GM19468 (cell line): ENCODE results near the gene IQSEC1.

ENCODE experiments used
- ATAC-seq: cut with Tn5 transposase; IDR thresholded peaks from one replicate; pipeline ENCODE4 v1.9.1; 2021; ENCODE audit warnings: mild to moderate bottlenecking, moderate library complexity, moderate number of reproducible peaks; ENCODE audit not compliant: unreplicated experiment; ENCODE audit errors: extremely low read depth

Gene IQSEC1

DNA sequence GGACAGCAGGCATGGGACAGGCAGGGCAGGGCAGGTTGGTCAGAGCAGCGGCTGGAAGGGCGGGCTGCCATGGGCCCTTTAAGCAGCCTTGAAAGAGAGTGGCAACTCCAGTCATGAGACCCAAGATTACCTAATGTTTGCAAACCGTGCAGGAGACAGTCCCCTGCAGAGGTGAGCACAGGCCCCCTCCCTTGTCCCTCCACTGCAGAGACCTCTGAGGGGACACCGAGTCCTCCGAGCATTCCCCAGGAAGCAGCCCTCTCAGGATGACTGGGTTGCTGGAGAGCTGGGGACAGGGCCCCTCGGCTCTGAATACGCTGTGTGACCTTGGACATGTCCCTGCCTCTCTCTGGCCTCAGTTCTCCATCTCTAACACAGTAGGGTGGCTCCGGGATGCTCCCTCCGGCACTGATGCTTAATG is 81.4 kb downstream of the IQSEC1 start:
- no peak for ATAC-seq

GRCh38 chr3:12991481-12991837 is 81.8 kb downstream of the IQSEC1 start:
- no peak for ATAC-seq

GRCh38 chr3:12990781-12991480 is 82.3 kb downstream of the IQSEC1 start:
- no peak for ATAC-seq

DNA sequence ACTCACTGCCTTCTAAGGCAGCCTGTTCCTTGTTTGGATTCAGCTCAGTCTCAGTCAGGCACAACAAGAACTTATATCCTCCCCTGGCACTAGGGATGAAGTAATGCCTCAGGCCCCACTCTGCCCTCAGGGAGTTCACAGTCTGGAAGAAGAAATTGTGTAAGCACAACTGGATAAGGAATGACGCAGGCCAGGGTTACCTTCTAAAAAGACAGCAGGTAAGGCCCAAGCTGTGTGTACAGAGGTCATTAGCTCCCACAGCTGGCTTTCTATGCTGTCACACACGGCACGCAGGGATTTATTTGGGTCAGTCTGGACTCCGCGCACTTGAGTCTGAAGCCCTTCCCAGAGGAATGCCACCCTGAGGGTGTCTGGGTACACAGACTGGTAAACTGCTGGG is 82.9 kb downstream of the IQSEC1 start:
- ATAC-seq = no peak

- ATAC-seq = no peak
Measured at GRCh38 chr3:12988728-12989454, 84.3 kb downstream of the IQSEC1 start.

DNA sequence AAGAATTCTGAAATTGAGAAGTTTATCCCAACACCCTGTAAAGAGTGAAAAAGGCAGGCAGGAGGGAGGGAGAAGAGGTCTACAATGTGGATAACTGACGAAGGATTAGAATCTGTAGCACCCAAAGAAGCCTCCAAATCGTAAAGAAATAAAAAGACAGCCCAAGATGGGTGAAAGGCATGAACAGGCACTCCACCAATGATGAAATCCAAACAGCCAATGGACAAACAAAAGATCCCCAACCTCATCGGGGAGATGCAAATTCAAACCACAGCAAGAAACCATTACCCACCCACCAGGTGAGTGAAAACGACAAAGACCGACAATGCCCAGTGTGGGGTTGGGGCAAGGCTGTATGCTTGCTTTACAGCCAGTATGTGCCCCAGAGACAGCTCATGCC is 85.6 kb downstream of the IQSEC1 start:
- no peak for ATAC-seq

DNA sequence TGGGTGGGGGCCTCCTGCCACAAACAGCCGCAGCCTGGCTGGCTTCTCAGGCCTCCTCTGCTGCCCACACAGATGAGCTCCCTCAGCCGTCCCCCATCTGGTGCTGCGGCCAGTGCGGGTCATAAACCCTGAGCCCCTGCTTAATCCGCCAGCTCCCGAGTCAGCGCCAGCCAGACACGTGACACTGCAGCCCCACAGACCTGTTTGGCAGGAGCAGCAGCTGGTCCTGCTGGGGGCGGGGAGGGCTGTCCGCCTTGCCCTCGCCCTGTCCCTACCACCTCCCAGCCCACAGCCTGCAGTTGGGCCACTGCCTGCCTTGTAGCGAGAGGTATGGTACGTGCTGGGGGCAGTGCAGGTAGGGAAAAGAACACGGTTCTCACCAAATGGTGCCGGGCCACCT is 86.2 kb downstream of the IQSEC1 start:
- ATAC-seq = no peak

- ATAC-seq = no peak
Measured at GRCh38 chr3:12986521-12986920, 86.7 kb downstream of the IQSEC1 start.

GRCh38 chr3:12986031-12986430 is 87.2 kb downstream of the IQSEC1 start:
- ATAC-seq = no peak

GRCh38 chr3:12985148-12985547 is 88.1 kb downstream of the IQSEC1 start:
- no peak for ATAC-seq

DNA sequence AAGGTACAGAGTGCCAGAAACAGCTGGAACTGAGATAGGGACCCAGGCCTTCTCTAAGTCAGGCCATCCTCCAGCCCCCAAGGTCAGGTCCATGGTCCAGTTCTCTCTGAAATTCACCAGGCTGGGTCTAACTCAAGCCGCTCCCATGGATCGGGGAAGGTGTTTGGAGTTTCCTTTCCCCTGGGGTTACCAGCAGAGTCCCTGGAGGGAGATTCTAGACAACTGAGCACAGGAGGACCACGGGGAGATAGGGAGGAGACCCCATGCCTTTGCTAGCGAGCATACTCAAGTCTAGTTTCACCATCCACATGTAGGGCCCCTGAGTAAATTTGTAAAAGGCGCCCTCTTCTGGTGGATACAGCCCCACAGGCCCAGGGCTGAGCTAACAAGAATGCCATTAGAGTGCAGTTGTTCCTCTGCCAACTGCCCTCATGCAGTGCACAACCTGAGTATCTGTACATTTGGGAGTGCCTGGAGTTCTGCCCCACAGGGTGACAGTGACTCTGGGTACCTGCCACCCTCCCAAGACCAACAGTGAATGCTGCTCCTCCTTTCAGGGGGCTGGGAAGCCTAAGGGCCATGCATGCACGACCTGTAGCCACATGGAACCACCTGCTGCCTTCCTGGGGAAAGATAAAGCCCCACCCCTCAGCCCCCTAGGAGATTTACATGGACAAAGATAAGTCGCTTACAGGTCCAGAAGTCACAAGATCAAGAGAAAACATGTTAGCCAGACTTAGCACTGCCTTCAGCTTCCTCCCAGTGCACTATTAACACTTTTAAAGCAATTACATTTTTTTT is 89.0 kb downstream of the IQSEC1 start:
- ATAC-seq = no peak

- ATAC-seq = no peak
Measured at GRCh38 chr3:12983319-12983718, 89.9 kb downstream of the IQSEC1 start.

DNA sequence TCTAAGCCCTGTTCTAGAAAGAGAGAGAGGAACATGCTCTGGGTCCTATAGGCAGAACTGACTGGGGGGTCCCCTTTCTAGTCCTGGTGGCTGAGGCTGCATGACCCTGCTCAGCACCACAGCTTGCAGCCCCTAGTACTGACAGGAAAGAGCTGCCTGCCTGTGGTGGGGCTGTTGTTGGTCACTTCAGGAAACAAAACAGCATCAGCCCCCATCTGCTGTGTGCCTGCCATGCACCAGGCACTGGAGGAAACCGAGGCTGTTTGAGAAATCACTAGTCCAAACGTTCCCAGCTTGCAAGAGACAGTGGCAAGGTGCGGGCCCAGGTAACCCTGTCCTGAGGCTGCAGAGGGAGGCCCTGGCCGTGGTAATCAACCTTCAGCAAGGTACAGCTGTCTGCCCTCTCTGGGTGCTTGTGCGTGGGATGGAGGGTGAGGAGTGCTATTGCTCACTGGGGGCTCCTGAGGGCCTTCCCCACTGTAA is 90.6 kb downstream of the IQSEC1 start:
- peak; percentile 45 for ATAC-seq

DNA sequence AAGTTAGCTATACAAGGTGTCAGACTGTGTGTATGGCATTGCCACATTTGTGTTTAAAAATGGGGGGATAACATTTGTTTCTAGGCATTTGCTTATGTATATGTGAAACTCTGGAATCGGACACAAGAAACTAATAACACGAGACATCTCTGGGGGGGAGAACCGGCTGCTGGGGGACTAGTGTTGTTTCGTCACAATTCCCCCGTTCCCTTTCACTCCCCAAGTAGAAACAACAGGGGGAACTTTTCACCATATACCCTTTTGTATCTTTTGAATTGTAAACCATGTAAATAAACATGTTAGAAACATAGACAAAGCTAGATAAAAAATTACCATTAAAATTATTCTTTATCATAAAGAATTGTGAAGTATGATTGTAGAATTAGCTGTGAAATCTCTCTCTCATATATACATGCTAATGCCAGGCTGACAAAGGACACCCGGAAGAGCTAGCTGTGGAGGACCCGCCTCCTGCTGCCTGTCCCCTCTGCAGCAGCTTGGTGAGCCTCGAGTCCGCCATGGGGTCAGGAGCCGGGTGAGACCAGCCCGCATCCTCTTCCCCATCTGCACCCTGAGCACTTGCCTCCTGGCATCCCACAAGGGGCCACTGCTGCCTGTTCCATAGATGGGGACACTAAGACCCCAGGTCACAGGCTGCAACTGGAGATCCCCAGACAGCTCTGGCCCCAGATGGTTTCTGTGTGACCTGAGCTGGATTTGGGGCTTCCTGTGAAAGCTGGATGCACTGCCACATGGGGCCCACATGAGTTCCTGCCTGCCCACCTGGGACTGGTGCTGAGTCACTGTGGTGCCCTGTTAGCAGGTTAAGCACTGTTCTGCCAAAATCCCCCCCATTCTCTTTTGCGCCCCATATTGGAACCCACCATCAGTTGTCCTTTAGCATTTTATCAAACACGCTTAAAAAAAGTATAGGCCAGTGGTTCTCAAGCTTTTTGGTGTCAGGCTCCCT is 91.6 kb downstream of the IQSEC1 start:
- ATAC-seq = no peak

DNA sequence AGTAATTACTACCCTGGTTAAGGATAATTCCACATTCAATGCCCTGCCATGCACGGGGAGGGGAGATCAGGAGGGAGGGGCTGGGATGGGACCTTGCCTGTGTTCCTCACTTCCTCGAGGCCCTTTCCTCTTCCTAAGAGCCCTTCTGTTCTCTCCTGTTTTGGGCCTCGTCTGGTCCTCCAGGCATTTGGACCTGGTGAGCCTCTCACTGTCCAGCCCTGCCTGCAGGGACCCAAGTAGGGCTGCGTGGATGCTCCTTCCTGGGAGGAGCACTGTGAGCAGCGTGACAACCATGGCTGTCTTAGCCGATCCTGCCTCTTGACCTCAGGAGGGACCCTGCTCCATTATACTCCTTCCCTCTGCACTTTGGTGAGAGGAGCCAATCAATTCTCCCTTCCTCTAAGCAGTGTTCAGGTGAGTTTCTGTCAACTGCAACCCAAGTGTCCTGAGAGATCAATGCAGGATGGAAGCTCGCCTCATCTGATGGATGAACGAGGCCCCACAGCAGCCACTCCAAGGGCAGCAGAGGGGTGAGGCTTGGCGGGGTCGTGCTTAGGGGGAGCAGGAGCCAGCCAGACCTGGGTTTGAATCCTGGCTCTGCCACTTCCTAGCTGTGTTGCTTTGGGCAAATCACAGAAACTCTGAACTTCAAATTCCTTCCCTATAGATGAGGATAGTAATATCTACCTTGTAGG is 92.5 kb downstream of the IQSEC1 start:
- ATAC-seq = no peak

DNA sequence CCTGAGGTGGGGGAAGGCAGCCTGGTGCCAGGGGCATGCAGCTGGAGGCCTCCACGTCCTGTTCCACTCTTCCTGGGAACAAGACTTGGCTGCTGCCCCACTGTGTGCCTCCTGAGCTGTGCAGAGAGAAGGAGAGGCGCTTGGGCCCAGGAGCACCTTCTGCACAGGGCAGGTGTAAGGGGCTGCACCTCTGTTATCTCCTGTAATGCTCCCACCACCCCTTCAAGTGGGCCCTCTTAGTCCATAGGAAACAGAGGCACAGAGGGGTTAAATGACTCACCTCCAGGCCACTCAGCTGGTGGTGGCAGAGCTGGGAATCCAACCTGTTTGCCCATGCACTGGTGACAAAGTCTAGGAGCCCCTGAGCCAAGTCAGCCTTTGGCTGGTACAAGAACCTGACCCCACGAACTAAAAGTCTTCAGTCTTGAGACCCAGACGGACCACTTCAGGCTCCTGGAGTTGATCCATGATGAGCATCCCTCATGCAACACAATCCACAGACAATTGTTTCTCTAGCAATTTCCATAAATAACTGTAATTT is 93.2 kb downstream of the IQSEC1 start:
- no peak for ATAC-seq

GRCh38 chr3:12979151-12979946 is 93.9 kb downstream of the IQSEC1 start:
- no peak for ATAC-seq

DNA sequence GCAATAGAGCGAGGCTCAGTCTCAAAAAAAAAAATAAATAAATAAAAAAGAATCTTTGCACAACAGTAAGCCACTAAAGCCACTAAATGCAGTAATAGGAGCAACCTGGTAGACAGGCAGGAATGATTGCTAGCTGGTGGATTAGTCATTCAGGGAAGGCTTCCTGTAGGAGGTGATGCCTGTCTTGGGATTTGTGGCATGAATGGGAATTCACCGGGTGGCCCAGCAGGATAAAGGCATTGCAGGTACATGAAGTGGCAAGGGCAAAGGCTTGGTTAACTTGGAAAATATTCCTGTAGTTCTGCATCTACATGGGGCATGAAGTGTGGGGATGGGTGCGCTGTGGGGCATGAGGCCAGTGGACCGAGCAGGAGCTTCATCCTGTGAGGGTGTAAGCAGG is 94.5 kb downstream of the IQSEC1 start:
- ATAC-seq = no peak
